Breast epithelium (tissue), 4 donors: ENCODE results near the gene FYB1. TPM values are rescaled to one million over a fixed set of nuclear protein-coding genes. Genes with fewer than 3 reads are reported as not detected.

Source experiments
- DNase-seq, 2 donors: peaks; one replicate each; pipeline ENCODE4 v3.0.0-alpha.2; 2019; ENCODE audit warnings: low spot score in 2 of 2
- H3K27ac ChIP-seq, 2 donors: fragments of 200-600 bp; sonication (generic) in 1 of 2; one replicate each; pipeline ENCODE4 v1.5.1; 2016 to 2019; ENCODE audit warnings: mild to moderate bottlenecking in 1 of 2
- H3K27me3 ChIP-seq, 2 donors: fragments of 200-600 bp; sonication (generic) in 1 of 2; one replicate each; pipeline versions ENCODE4 v1.5.1 to v1.6.0; 2017 to 2019; ENCODE audit warnings: control low read depth in 1 of 2, mild to moderate bottlenecking in 1 of 2
- H3K36me3 ChIP-seq: fragments of 200-600 bp; one replicate; pipeline ENCODE4 v1.5.1; 2019
- H3K4me1 ChIP-seq, 2 donors: fragments of 200-600 bp; sonication (generic); one replicate each; pipeline ENCODE4 v1.5.1; 2016 to 2019; ENCODE audit warnings: control low read depth in 1 of 2
- H3K4me3 ChIP-seq, 3 donors: fragments of 200-600 bp; sonication (generic); 1 replicate in 2 of 3; 2 replicates in 1 of 3; pipeline ENCODE4 v1.5.1; 2016 to 2019; ENCODE audit warnings: mild to moderate bottlenecking in 3 of 3, moderate library complexity in 2 of 3
- H3K9me3 ChIP-seq, 2 donors: fragments of 200-600 bp; sonication (generic) in 1 of 2; one replicate each; pipeline ENCODE4 v1.5.1; 2016 to 2019; ENCODE audit warnings: control low read depth in 1 of 2
- CTCF ChIP-seq, 3 donors: fragments of 450-650 bp; IDR thresholded peaks; one replicate each; pipeline ENCODE4 v1.5.1; 2016 to 2017; ENCODE audit warnings: antibody characterized with exemption in 3 of 3, mild to moderate bottlenecking in 3 of 3, moderate library complexity in 3 of 3
- POLR2A ChIP-seq: fragments of 450-650 bp; IDR thresholded peaks from one replicate; pipeline ENCODE4 v1.6.1; 2016; ENCODE audit warnings: antibody characterized with exemption, mild to moderate bottlenecking, moderate library complexity
- POLR2AphosphoS5 ChIP-seq, 3 donors: sonication (generic); formaldehyde crosslinking; IDR thresholded peaks; one replicate each; pipeline ENCODE4 v1.6.1; 2017; ENCODE audit warnings: antibody characterized with exemption in 3 of 3
- intact Hi-C: fragments of 100-400 bp; cut with DNase I; formaldehyde crosslinking; loops from one replicate; pipeline ENCODE4 v1.15.1; 2023; ENCODE audit warnings: low total_unique reads
- total RNA-seq, 3 donors: library from RNA; depleted of rRNA; stranded (reverse); fragments of >200 nt; gene quantifications; one replicate each; pipeline ENCODE4 v1.1.0, GENCODE V29; 2016

The FYB1 gene
- total RNA-seq, 3 donors from 2014 or later: 10.2 to 17.9 (median 11.4) TPM

GRCh38 chr5:39118638-39119037 is 100.7 kb downstream of the FYB1 start:
- no peak overlapping the region for H3K4me3 ChIP-seq
- intact Hi-C loops: no loop called here
- H3K27ac ChIP-seq: no peak overlapping the region
- no peak for TF ChIP-seq CTCF (IDR thresholded peaks at IDR 0.05)
- TF ChIP-seq POLR2A: no peak
- TF ChIP-seq POLR2AphosphoS5 (IDR thresholded peaks at IDR 0.05): no peak
- H3K4me1 ChIP-seq: no peaks in the 10 kb centered on the region
- H3K27me3 ChIP-seq: no peaks in the 10 kb centered on the region
- no peaks in the 10 kb centered on the region for H3K9me3 ChIP-seq
- no peaks in the 10 kb centered on the region for H3K36me3 ChIP-seq
- DNase-seq: no peak

DNA sequence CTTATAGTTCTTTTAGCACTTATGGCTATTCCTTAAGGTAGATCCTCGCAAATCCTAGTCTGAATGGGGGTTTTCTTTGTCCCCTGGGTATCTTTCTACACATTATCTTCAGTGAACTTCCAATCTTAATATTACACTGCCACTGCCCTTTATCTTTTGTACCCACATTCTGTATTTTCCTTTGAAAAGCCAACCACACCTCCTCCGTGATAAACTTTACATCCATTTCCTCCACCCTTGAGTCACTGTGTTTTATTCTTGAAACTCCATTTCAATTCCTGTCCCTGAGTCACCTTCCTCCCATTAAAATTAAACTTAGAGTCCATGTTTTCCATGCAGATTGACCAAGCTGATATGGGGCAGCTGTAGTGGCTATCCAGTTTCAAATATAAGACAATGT is 102.0 kb downstream of the FYB1 start:
- H3K4me1 ChIP-seq: no peaks in the 10 kb centered on the region
- no peak overlapping the region for H3K4me3 ChIP-seq
- no peak overlapping the region for H3K27ac ChIP-seq
- TF ChIP-seq CTCF (IDR thresholded peaks at IDR 0.05) (no peak), POLR2AphosphoS5 (IDR thresholded peaks at IDR 0.05) (no peak), POLR2A (no peak)
- intact Hi-C loops: loop anchor here (2.0 kb wide), 1 partner anchor 37 kb away; no protein-coding TSS in a partner anchor
- no peaks in the 10 kb centered on the region for H3K36me3 ChIP-seq
- no peak for DNase-seq
- no peaks in the 10 kb centered on the region for H3K27me3 ChIP-seq
- no peaks in the 10 kb centered on the region for H3K9me3 ChIP-seq

GRCh38 chr5:39116344-39117170 is 102.8 kb downstream of the FYB1 start:
- no peak for TF ChIP-seq CTCF (IDR thresholded peaks at IDR 0.05)
- TF ChIP-seq POLR2AphosphoS5 (IDR thresholded peaks at IDR 0.05): no peak
- TF ChIP-seq POLR2A: no peak
- Histone ChIP-seq H3K4me3 (no peak overlapping the region), H3K27ac (no peak overlapping the region), H3K4me1 (no peaks in the 10 kb centered on the region), H3K27me3 (no peaks in the 10 kb centered on the region), H3K36me3 (no peaks in the 10 kb centered on the region), H3K9me3 (no peaks in the 10 kb centered on the region)
- intact Hi-C loops: loop anchor here (2.0 kb wide), 1 partner anchor 38 kb away; no protein-coding TSS in a partner anchor
- DNase-seq: no peak

DNA sequence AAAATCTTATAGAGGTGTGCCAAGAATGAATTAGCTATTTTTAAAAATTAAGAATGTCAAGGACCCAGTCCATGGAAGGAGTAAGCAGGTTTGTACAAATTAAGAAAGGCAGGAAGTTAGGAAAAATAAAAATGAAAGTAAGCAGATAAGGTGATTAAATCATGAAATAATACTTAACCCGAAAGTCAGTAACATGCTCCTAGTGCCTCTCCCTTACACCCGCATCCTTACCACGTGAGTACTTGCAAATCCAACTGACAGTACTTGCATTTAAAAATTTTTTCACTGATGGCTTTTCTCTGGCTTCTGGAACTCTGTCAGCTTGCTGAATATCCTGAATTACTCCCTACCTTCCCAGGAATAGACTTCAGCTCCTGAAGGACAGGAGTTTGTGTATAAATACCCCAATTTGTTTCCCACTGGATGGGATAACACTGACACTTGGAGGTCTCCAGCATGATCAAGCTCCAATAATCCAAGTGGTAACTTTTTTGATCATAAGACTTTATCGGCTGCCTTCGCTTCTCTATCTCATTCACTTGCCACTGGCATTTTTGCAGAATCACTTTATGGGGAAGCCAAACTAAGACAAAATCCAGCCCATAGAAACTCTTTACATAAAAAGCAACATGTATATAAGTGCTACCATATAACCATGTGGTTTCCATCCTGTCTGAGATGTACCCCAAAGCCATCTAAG is 103.6 kb downstream of the FYB1 start:
- no peaks in the 10 kb centered on the region for H3K4me1 ChIP-seq
- intact Hi-C loops: loop anchor here (2.0 kb wide), 1 partner anchor 39 kb away; no protein-coding TSS in a partner anchor
- no peaks in the 10 kb centered on the region for H3K27me3 ChIP-seq
- H3K9me3 ChIP-seq: no peaks in the 10 kb centered on the region
- no peak overlapping the region for H3K27ac ChIP-seq
- DNase-seq: no peak
- no peak overlapping the region for H3K4me3 ChIP-seq
- H3K36me3 ChIP-seq: no peaks in the 10 kb centered on the region
- no peak for TF ChIP-seq POLR2A
- no peak for TF ChIP-seq CTCF (IDR thresholded peaks at IDR 0.05)
- TF ChIP-seq POLR2AphosphoS5 (IDR thresholded peaks at IDR 0.05): no peak

GRCh38 chr5:39114155-39114554 is 105.2 kb downstream of the FYB1 start:
- Histone ChIP-seq H3K36me3 (no peaks in the 10 kb centered on the region), H3K9me3 (no peaks in the 10 kb centered on the region), H3K4me3 (no peak overlapping the region), H3K4me1 (no peaks in the 10 kb centered on the region), H3K27ac (no peak overlapping the region), H3K27me3 (no peaks in the 10 kb centered on the region)
- intact Hi-C loops: no loop called here
- DNase-seq: no peak
- TF ChIP-seq POLR2AphosphoS5 (IDR thresholded peaks at IDR 0.05) (no peak), CTCF (IDR thresholded peaks at IDR 0.05) (no peak), POLR2A (no peak)
